ENCODE results near the gene PDZD4. TPM values are rescaled to one million over a fixed set of nuclear protein-coding genes. Genes with fewer than 3 reads are reported as not detected.

The PDZD4 gene
- total RNA-seq, 2 experiments from 2014 or later: not detected

GRCh38 chrX:153824348-153824747 is 6.0 kb downstream of the PDZD4 start:
- no peak for DNase-seq (ENCODE audit: low spot score)
- Histone ChIP-seq H3K79me2 (ENCODE audit: insufficient read depth, low read depth, low read length) (no peaks in the 10 kb centered on the region), H4K20me1 (ENCODE audit: insufficient read depth, low read length) (no peaks in the 10 kb centered on the region), H3K9me3 (ENCODE audit: low read length) (no peaks in the 10 kb centered on the region), H3K36me3 (ENCODE audit: insufficient read depth, low read length) (no peaks in the 10 kb centered on the region), H3K9me2 (ENCODE audit: insufficient read depth, low read length) (no peaks in the 10 kb centered on the region), H3K4me1 (ENCODE audit: insufficient read depth, low read length, poor library complexity, severe bottlenecking) (no peaks in the 10 kb centered on the region), H3K4me3 (ENCODE audit: low read depth, low read length, poor library complexity, severe bottlenecking) (no peak overlapping the region), H3K4me2 (ENCODE audit: low read length) (no peak overlapping the region), H3K27ac (ENCODE audit: low read depth, low read length, poor library complexity, severe bottlenecking) (no peak overlapping the region), H2AFZ (ENCODE audit: low read length) (no peak overlapping the region)
- CTCF ChIA-PET (ENCODE audit: unreplicated experiment): no interaction called here
- TF ChIP-seq CTCF (conservative IDR thresholded peaks at IDR 0.05; ENCODE audit: low read length): no peak
- no peak for TF ChIP-seq EZH2phosphoT487 (IDR thresholded peaks at IDR 0.05; ENCODE audit: borderline replicate concordance, low read depth, low read length)
- POLR2A ChIA-PET: interaction anchor here (0.7 kb wide), 1 partner anchor 27 kb away, joined by 3 read pairs; no protein-coding TSS in a partner anchor
- intact Hi-C loops (cut with micrococcal nuclease; ENCODE audit: unreplicated experiment): loop anchor here (10.0 kb wide), 1 partner anchor 60 kb away; the partner anchor contains the start of gene L1CAM
- no TSS peak for BruUV-seq (replicated peaks)

GRCh38 chrX:153821066-153821465 is 9.3 kb downstream of the PDZD4 start:
- no peaks in the 10 kb centered on the region for H3K4me1 ChIP-seq (ENCODE audit: insufficient read depth, low read length, poor library complexity, severe bottlenecking)
- TF ChIP-seq CTCF (conservative IDR thresholded peaks at IDR 0.05; ENCODE audit: low read length) (no peak), EZH2phosphoT487 (IDR thresholded peaks at IDR 0.05; ENCODE audit: borderline replicate concordance, low read depth, low read length) (no peak)
- intact Hi-C loops (cut with micrococcal nuclease; ENCODE audit: unreplicated experiment): loop anchor here (10.0 kb wide), 1 partner anchor 64 kb away; the partner anchor contains the start of gene L1CAM
- no peak overlapping the region for H3K4me3 ChIP-seq (ENCODE audit: low read depth, low read length, poor library complexity, severe bottlenecking)
- no peaks in the 10 kb centered on the region for H3K9me2 ChIP-seq (ENCODE audit: insufficient read depth, low read length)
- H3K9me3 ChIP-seq (ENCODE audit: low read length): no peaks in the 10 kb centered on the region
- no peak overlapping the region for H3K27ac ChIP-seq (ENCODE audit: low read depth, low read length, poor library complexity, severe bottlenecking)
- BruUV-seq (replicated peaks): no TSS peak
- POLR2A ChIA-PET: no interaction called here
- DNase-seq (ENCODE audit: low spot score): no peak
- H3K4me2 ChIP-seq (ENCODE audit: low read length): no peak overlapping the region
- H3K79me2 ChIP-seq (ENCODE audit: insufficient read depth, low read depth, low read length): no peaks in the 10 kb centered on the region
- CTCF ChIA-PET (ENCODE audit: unreplicated experiment): no interaction called here
- H4K20me1 ChIP-seq (ENCODE audit: insufficient read depth, low read length): no peaks in the 10 kb centered on the region
- H2AFZ ChIP-seq (ENCODE audit: low read length): no peak overlapping the region
- H3K36me3 ChIP-seq (ENCODE audit: insufficient read depth, low read length): no peaks in the 10 kb centered on the region

GRCh38 chrX:153820601-153821000 is 9.7 kb downstream of the PDZD4 start:
- CTCF ChIA-PET (ENCODE audit: unreplicated experiment): no interaction called here
- BruUV-seq (replicated peaks): no TSS peak
- Histone ChIP-seq H3K4me1 (ENCODE audit: insufficient read depth, low read length, poor library complexity, severe bottlenecking) (no peaks in the 10 kb centered on the region), H3K9me2 (ENCODE audit: insufficient read depth, low read length) (no peaks in the 10 kb centered on the region), H2AFZ (ENCODE audit: low read length) (no peak overlapping the region), H3K4me3 (ENCODE audit: low read depth, low read length, poor library complexity, severe bottlenecking) (no peak overlapping the region), H3K27ac (ENCODE audit: low read depth, low read length, poor library complexity, severe bottlenecking) (no peak overlapping the region), H3K9me3 (ENCODE audit: low read length) (no peaks in the 10 kb centered on the region), H3K36me3 (ENCODE audit: insufficient read depth, low read length) (no peaks in the 10 kb centered on the region), H3K4me2 (ENCODE audit: low read length) (no peak overlapping the region), H4K20me1 (ENCODE audit: insufficient read depth, low read length) (no peaks in the 10 kb centered on the region), H3K79me2 (ENCODE audit: insufficient read depth, low read depth, low read length) (no peaks in the 10 kb centered on the region)
- intact Hi-C loops (cut with micrococcal nuclease; ENCODE audit: unreplicated experiment): loop anchor here (10.0 kb wide), 1 partner anchor 64 kb away; the partner anchor contains the start of gene L1CAM
- TF ChIP-seq CTCF (conservative IDR thresholded peaks at IDR 0.05; ENCODE audit: low read length): no peak
- TF ChIP-seq EZH2phosphoT487 (IDR thresholded peaks at IDR 0.05; ENCODE audit: borderline replicate concordance, low read depth, low read length): no peak
- POLR2A ChIA-PET: no interaction called here
- no peak for DNase-seq (ENCODE audit: low spot score)

All from OCI-LY7 (cell line).